Right atrium auricular region (tissue), 2 donors: Measurements from ENCODE around the gene NDUFB8. TPM values are rescaled to one million over a fixed set of nuclear protein-coding genes. Genes with fewer than 3 reads are reported as not detected.

Experiments
- DNase-seq: peaks from one replicate; pipeline ENCODE4 v3.0.0-alpha.2; 2019; ENCODE audit warnings: low spot score
- H3K27ac ChIP-seq, 2 donors: fragments of 200-600 bp; sonication (generic); 1 replicate in 1 of 2; 2 replicates in 1 of 2; pipeline ENCODE4 v1.5.1; 2016 to 2019
- H3K27me3 ChIP-seq, 2 donors: fragments of 200-600 bp; sonication (generic); one replicate each; pipeline versions ENCODE4 v1.5.1 to v1.6.0; 2017 to 2019
- H3K36me3 ChIP-seq: fragments of 200-600 bp; sonication (generic); one replicate; pipeline ENCODE4 v1.5.1; 2016
- H3K4me1 ChIP-seq, 2 donors: fragments of 200-600 bp; sonication (generic); one replicate each; pipeline versions ENCODE4 v1.5.1 to v1.6.0; 2017 to 2019
- H3K4me3 ChIP-seq, 2 donors: fragments of 200-600 bp; sonication (generic); 1 replicate in 1 of 2; 2 replicates in 1 of 2; pipeline ENCODE4 v1.5.1; 2017 to 2019; ENCODE audit warnings: mild to moderate bottlenecking in 1 of 2, moderate library complexity in 1 of 2
- H3K9me3 ChIP-seq, 2 donors: fragments of 200-600 bp; sonication (generic); one replicate each; pipeline ENCODE4 v1.5.1; 2019
- total RNA-seq, 2 donors: library from RNA; depleted of rRNA; stranded (reverse); fragments of >200 nt; gene quantifications; one replicate each; pipeline ENCODE4 v1.1.0, GENCODE V29; 2016
- TF ChIP-seq, protein P1 (sequence below), 2 donors: fragments of 200-600 bp; sonication (generic); IDR thresholded peaks; one replicate each; pipeline ENCODE4 v1.5.1; 2019; ENCODE audit warnings: antibody characterized with exemption in 2 of 2

The NDUFB8 gene
- total RNA-seq, 2 donors from 2014 or later, result 355 to 361 TPM

DNA sequence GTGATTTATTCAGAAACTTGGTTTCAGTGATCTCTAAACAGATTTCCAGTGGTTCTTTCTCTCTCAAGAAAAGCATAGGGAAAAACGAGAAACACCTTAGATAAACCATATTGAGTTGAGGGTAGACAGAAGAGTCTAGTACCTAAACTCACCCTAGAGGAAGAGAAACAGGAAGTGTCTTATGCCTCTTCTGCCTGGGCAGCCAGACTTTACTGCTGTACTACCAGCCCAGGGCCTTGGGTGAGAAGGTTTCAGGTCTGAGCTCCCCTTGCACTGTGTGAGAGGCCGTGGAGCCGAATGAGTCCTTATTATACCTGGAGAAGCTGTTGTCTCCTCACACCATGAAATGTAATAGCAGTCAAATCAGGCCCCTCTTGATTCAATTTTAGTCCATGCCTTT, 24.3 kb upstream of the NDUFB8 start:
- H3K4me1 ChIP-seq, result no peaks in the 10 kb centered on the region
- no peak for DNase-seq
- TF ChIP-seq, protein P1, sequence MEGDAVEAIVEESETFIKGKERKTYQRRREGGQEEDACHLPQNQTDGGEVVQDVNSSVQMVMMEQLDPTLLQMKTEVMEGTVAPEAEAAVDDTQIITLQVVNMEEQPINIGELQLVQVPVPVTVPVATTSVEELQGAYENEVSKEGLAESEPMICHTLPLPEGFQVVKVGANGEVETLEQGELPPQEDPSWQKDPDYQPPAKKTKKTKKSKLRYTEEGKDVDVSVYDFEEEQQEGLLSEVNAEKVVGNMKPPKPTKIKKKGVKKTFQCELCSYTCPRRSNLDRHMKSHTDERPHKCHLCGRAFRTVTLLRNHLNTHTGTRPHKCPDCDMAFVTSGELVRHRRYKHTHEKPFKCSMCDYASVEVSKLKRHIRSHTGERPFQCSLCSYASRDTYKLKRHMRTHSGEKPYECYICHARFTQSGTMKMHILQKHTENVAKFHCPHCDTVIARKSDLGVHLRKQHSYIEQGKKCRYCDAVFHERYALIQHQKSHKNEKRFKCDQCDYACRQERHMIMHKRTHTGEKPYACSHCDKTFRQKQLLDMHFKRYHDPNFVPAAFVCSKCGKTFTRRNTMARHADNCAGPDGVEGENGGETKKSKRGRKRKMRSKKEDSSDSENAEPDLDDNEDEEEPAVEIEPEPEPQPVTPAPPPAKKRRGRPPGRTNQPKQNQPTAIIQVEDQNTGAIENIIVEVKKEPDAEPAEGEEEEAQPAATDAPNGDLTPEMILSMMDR (IDR thresholded peaks at IDR 0.05), result no peak
- H3K4me3 ChIP-seq, result no peak overlapping the region
- no peak overlapping the region for H3K27ac ChIP-seq
- no peaks in the 10 kb centered on the region for H3K27me3 ChIP-seq
- no peaks in the 10 kb centered on the region for H3K9me3 ChIP-seq
- H3K36me3 ChIP-seq, result peaks cover 9% of the 10 kb centered on the region

DNA sequence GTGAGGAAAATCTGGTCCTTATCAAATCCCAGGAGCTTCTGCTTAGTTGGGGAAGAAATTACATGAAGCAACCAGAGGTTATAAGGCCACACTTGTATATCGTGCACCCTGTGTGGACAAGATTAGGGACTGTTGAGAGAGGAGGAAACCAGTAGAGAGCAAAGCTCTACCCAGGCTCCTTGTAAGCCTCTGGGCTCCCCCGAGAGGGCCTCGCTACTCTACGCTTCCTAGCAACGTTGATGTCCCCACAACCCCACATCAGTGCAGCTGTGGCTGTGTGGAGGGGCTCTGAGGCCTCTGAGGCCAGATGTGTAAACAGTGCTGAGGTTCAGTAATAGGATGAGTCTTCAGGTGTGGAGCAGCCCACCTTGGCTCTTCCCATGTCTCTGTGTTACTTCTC, 22.1 kb upstream of the NDUFB8 start:
- Histone ChIP-seq H3K4me3 (no peak overlapping the region), H3K27me3 (no peaks in the 10 kb centered on the region), H3K4me1 (no peaks in the 10 kb centered on the region), H3K9me3 (no peaks in the 10 kb centered on the region), H3K36me3 (peaks cover 31% of the 10 kb centered on the region), H3K27ac (no peak overlapping the region)
- DNase-seq, result no peak
- TF ChIP-seq, protein P1 (IDR thresholded peaks at IDR 0.05), result no peak

DNA sequence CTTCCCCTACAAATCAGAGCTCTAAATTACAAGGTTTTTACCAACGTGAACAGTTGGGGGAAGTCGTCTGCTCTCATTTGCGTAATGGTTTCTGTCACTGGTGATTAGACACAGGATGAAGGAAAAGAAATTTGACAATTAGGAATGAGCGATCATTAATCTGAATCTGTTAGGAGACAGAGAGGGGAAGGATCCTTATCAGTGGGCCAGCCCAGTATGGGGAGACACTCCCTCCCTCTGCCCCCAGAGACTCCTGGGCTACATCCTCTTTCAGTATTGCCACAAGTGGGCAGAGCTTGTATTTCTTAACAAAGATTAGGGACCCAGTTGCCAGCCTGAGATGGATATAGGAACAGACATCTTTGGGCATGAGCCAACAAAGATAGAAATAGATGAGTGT, 21.5 kb upstream of the NDUFB8 start:
- H3K4me1 ChIP-seq, result no peaks in the 10 kb centered on the region
- no peak overlapping the region for H3K4me3 ChIP-seq
- DNase-seq, result no peak
- H3K27ac ChIP-seq, result no peak overlapping the region
- no peaks in the 10 kb centered on the region for H3K9me3 ChIP-seq
- TF ChIP-seq, protein P1 (IDR thresholded peaks at IDR 0.05), result no peak
- H3K27me3 ChIP-seq, result no peaks in the 10 kb centered on the region
- peaks cover 36% of the 10 kb centered on the region for H3K36me3 ChIP-seq

DNA sequence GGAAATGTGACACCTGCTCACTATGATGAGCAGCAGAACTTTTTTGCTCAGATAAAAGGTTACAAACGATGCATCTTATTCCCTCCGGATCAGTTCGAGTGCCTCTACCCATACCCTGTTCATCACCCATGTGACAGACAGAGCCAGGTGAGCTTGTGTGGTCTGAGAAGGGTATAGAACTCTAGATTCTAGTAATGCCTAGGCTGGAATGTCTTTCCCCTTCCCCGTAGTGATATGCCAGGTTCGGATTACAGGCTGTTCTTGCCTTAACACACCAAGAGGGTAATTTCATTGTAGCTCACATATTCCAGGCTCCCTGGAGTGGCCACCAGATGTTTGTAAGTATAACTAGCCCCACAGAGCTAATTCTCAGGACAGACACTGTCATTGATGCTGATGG, 15.3 kb upstream of the NDUFB8 start:
- Histone ChIP-seq H3K4me3 (no peak overlapping the region), H3K9me3 (no peaks in the 10 kb centered on the region), H3K36me3 (peaks cover 93% of the 10 kb centered on the region), H3K27ac (no peak overlapping the region), H3K27me3 (no peaks in the 10 kb centered on the region), H3K4me1 (no peaks in the 10 kb centered on the region)
- TF ChIP-seq, protein P1 (IDR thresholded peaks at IDR 0.05), result no peak
- DNase-seq, result no peak

DNA sequence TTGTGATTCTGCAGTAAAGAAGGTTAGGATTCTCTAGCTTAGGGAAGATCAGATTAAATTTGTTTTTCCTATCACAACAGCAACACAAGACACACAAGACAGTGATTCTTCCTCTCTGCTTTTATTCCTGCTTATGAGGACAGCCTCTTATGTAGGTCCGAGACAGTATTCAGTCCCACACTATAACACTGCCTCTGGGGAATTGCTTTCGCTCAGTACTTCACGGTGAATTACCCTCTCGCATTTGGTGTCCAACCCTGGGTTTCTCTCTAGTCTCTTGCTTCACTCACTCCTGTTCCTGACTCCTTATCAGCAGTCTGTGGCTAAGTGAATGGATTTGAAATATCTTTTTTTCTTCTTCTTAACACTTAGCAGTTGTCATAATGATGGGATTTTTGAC, 7.8 kb upstream of the NDUFB8 start:
- no peak overlapping the region for H3K27ac ChIP-seq
- TF ChIP-seq, protein P1 (IDR thresholded peaks at IDR 0.05), result no peak
- H3K27me3 ChIP-seq, result no peaks in the 10 kb centered on the region
- no peaks in the 10 kb centered on the region for H3K9me3 ChIP-seq
- no peak for DNase-seq
- no peak overlapping the region for H3K4me3 ChIP-seq
- H3K4me1 ChIP-seq, result peaks cover 0 to 26% of the 10 kb centered on the region in 2 donors
- H3K36me3 ChIP-seq, result peaks cover 35% of the 10 kb centered on the region

DNA sequence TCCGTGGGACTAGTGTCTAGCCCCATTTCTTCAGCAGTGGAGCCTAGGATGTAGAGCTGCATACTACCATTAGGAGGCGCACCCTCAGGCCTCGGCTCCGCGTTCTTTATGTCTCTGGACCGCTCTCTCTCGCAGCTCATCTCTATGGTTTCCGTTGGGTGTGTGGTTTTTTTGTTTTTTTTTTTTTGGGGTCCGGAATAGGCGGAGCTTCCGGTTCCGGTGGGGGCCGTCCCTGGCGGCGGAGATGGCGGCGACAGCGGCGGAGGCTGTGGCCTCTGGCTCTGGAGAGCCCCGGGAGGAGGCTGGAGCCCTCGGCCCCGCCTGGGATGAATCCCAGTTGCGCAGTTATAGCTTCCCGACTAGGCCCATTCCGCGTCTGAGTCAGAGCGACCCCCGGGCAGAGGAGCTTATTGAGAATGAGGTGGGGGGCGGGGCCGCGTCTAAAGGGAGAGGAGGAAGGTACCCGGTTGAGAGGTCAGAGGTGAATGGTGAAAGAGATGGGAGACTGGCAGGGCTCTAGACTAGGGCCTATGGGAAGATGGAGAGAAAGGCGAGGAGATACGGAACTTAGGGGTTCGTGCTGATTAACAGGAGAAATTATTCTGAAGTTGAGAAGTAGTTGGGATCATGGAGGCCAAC, 6.2 kb upstream of the NDUFB8 start, which contains the start of gene HIF1AN:
Gene HIF1AN, plus strand, starts transcription at position 229 of the 639 bp plus-strand sequence. Its CDS starts 16 bp downstream, at position 245.
- Histone ChIP-seq H3K9me3 (no peaks in the 10 kb centered on the region), H3K36me3 (peaks cover 18% of the 10 kb centered on the region), H3K27ac (peak within 1 kb of the TSS; percentile 70 to 73), H3K4me1 (peaks cover 0 to 26% of the 10 kb centered on the region in 2 donors), H3K27me3 (no peaks in the 10 kb centered on the region), H3K4me3 (peak within 1 kb of the TSS; percentile 65 to 72)
- TF ChIP-seq, protein P1 (IDR thresholded peaks at IDR 0.05), result peak; percentile 91 to 97
- peak; percentile 90 for DNase-seq
